ENCODE data around the gene C2CD3. TPM values are rescaled to one million over a fixed set of nuclear protein-coding genes. Genes with fewer than 3 reads are reported as not detected.
A peak's percentile ranks its signal among the peaks of the same experiment; 100 is the strongest.

Gene C2CD3, protein sequence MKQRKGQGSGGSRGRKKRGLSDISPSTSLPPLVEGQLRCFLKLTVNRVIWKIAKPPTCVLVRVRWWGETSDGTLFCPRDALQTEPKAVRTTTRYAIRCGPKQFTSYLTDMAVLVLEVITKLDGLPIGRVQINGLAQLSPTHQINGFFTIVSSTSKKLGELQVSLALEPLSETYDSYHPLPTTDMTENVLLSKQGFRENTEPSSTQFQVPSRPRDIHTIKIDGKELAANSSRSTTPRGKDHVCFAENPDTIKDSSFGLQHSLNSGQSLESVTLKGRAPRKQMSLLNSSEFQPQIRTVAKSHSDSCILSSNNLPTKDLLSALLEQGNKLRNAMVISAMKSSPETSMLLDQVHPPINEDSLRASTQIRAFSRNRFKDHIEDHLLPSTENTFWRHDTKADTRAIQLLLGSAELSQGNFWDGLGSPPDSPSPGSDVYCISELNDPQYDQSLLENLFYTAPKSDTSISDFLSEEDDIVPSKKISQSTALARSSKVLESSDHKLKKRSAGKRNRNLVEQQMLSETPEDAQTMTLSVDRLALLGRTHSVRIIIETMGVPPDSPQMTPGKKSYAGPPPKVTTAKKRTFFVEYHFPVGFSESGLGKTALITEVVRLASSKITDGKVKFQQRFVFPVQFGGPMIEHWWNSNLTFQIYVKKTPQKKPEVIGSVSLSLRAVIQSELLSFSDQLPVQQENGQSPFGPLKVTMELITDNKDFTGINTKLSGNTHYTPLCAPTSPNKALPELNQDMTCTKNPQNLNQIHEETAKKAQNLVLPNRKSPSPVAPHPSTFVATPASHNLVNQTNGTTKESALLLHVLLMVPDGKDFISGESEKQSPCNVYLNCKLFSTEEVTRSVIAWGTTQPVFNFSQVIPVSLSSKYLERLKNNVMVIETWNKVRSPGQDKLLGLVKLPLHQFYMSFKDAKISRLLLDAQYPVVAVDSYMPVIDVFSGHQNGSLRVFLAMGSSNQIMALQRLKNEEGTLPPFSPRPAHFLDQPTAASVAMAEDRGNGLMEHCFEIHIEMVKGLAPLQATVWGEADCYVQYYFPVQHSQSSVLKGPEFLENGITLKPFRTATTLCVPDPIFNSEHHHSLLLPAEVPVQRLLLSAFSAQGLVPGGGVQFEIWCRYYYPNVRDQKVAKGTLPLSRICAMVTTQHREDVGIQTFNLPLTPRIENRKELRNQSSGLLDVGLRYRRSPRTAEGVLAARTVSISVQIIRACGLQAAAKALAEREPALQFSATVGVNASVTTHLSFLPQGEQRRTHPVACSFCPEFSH (N-terminal part only)
- 27.5 and 31.3 TPM in 2 replicates for total RNA-seq (2014; rRNA removed; shearing (Covaris generic))

DNA sequence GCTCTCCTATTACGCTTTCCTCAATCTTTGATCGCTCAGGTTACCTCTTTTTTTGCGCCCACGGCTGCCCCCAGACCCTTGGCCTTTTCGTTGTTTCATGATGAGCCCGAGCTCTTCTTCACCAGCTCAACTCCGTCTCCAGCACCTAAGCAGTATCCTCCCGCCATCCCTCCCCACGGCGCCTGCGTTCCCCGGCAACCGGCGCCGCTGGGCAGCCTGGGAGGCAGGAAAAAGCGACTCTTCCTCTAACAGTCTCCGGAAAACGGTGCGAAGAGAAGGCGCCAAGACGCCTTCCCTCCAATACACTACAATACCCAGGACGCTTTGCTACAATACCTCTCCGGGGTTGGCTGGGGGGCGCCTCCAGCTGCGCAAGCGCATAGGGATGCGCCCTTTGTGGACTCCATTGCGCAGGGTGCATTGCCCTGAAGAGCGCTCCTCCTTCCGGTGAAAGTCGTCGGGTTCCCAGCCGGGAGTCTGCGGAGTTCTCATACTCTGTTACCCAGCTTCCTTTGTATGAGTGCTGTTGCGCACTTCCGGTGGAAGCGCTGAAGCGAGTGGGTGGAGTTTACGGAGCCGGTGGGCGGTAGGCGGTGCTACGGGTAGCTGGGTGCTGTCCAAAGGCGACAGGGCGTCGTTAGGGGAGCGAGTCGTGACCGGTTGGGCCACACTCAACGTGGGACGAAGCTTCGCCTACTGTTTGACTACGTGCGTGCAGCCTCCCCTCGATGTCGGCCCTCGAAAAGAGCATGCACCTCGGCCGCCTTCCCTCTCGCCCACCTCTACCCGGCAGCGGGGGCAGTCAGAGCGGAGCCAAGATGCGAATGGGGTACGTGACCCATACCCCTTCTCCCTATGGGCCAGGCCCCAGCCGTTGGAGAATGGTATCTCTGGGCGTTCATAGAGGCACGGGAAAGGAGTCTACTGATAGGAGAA lies at the start of gene C2CD3, which contains the start of gene PPME1:
Gene C2CD3, minus strand, starts transcription at position 309 of the 936 bp plus-strand sequence. Its CDS starts 210 bp downstream, at position 99.
Gene PPME1, plus strand, starts transcription at position 596 of the 936 bp plus-strand sequence. Its CDS starts 133 bp downstream, at position 729.
- peaks cover 6% of the 10 kb centered on the region; the same call in 1 of the 2 replicates for H3K4me1 ChIP-seq
- H3K27me3 ChIP-seq = no peaks in the 10 kb centered on the region
- peak within 1 kb of the TSS; percentile 77 for H3K4me3 ChIP-seq
- H3K9me3 ChIP-seq (replicated peaks) = no peaks in the 10 kb centered on the region
- H3K36me3 ChIP-seq = peaks cover 21% of the 10 kb centered on the region
- DNase-seq = peak; percentile 98 to 99
- H3K27ac ChIP-seq = peak within 1 kb of the TSS; percentile 50

DNA sequence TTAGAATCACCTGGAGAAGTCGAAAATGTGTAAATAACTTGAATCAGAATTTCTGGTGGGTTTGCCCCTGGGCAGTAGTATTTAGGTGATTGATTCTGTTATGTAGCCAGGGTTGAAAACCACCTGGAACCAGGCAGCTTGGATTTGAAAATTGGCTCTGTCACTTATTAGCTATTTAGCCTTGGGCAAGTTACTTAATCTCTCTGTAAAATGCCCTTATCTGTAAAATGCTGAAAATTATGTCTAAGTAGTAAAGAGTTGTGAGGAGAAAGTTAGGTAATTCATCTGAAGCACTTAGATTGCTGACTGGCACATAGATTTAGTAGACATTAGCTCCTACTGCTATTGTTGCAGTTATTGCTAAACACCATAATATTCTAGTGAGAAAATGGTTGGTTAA lies 49.6 kb upstream of the C2CD3 start:
- Histone ChIP-seq H3K36me3 (peaks cover 23% of the 10 kb centered on the region), H3K9me3 (replicated peaks) (no peaks in the 10 kb centered on the region), H3K27me3 (no peaks in the 10 kb centered on the region), H3K4me3 (no peak overlapping the region), H3K27ac (no peak overlapping the region), H3K4me1 (no peaks in the 10 kb centered on the region)
- DNase-seq = no peak

DNA sequence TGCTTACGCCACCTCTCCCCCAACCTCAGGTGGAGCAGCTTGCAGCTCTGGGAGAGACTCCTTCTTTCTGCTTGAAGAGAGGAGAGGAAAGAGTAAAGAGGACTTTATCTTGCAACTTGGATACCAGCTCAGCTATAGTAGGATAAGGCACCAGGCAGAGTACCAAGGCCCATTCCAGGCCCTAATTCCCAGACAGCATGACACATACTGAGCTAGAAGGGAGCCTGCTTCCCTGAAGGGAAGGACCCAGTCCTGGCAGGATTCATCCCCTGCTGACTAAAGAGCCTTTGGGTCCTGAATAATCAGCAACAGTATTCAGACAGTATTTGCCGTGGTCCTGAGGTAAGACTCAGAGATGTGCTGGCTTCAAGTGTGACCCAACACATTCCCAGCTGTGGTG lies 41.7 kb upstream of the C2CD3 start:
- Histone ChIP-seq H3K4me1 (no peaks in the 10 kb centered on the region), H3K9me3 (replicated peaks) (no peaks in the 10 kb centered on the region), H3K36me3 (peaks cover 42% of the 10 kb centered on the region), H3K4me3 (no peak overlapping the region), H3K27me3 (no peaks in the 10 kb centered on the region), H3K27ac (no peak overlapping the region)
- no peak for DNase-seq

DNA sequence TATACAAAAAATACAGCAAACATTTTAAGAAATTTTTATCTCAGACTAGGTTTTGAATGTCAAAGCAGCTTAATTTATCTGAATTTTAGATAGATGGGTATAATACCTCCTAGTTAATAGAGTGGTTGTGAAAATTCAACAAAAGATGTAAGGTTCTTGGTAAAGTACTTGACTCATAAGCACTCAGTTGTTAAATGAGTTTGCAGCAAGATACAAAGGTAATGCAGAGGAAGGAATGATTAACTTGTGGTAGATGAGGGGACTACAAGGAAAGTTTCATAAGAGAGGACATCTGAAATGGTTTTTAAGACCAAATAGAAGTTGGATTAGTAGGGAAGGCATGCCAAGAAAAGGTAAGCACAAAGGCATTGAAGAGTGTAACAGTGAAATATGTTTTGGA lies 37.7 kb upstream of the C2CD3 start:
- H3K27me3 ChIP-seq = no peaks in the 10 kb centered on the region
- peaks cover 42% of the 10 kb centered on the region for H3K36me3 ChIP-seq
- no peak overlapping the region for H3K27ac ChIP-seq
- DNase-seq = no peak
- H3K4me1 ChIP-seq = no peaks in the 10 kb centered on the region
- H3K9me3 ChIP-seq (replicated peaks) = no peaks in the 10 kb centered on the region
- H3K4me3 ChIP-seq = no peak overlapping the region

DNA sequence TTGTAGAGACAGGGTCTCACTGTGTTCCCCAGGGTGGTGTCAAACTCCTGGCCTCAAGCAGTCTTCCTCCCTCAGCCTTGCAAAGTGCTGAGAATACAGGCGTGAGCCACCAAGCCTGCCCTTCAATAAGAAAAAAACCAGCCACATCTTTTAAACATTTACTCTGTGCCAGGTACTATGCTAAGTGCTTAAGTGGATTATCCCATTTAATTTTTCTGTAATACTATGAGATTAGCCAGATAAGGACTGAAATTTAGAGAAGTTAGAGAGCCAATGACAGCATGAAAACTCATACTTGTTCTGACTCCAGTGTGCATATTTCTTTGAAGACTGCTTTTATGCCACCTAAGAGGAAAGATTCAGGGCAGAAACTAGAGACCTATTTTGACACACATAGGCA lies 35.9 kb upstream of the C2CD3 start:
- Histone ChIP-seq H3K36me3 (peaks cover 40% of the 10 kb centered on the region), H3K4me1 (no peaks in the 10 kb centered on the region), H3K27ac (no peak overlapping the region), H3K4me3 (no peak overlapping the region), H3K9me3 (replicated peaks) (no peaks in the 10 kb centered on the region), H3K27me3 (no peaks in the 10 kb centered on the region)
- no peak for DNase-seq

DNA sequence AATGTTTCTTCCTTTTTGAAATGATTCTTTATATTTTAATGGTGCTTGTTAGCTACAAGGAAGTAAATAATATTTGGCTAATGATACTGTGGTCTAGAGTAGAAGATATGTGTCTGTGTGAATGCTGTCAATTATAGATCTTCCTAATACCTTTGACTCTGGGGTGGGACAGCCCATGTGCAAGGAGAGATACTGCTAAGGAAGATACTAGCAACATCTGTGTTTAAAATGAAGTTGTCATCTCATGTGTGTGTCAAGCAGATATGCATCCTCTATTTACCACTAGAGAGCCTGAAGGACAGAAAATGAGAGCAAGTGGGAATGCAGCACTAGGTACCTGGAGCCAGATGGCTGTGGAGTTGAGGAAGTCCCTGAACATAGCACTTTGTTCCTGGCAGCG lies 34.4 kb upstream of the C2CD3 start:
- Histone ChIP-seq H3K27me3 (no peaks in the 10 kb centered on the region), H3K9me3 (replicated peaks) (no peaks in the 10 kb centered on the region), H3K4me1 (no peaks in the 10 kb centered on the region), H3K4me3 (no peak overlapping the region), H3K36me3 (peaks cover 36% of the 10 kb centered on the region), H3K27ac (no peak overlapping the region)
- no peak for DNase-seq

DNA sequence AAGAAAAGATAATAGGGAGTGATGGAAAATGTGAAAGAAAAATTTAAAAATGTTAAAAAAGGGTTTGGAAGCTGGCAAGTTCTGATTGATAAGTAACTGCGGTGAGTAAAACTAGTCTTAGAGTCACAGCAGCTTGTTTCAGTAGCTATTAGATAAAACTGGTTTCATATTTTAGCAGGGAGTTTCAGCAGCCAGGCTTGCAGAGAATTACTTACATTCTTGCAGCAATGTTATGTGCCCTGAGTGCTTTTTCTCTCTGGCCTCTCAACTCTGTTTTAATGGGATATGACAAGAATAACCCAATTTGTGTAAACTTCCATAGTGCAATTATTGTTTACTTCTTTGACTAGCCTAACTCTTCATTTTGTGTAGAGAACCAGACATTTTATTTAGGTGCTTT lies 33.9 kb upstream of the C2CD3 start:
- Histone ChIP-seq H3K4me1 (no peaks in the 10 kb centered on the region), H3K4me3 (no peak overlapping the region), H3K9me3 (replicated peaks) (no peaks in the 10 kb centered on the region), H3K27me3 (no peaks in the 10 kb centered on the region), H3K36me3 (peaks cover 37% of the 10 kb centered on the region), H3K27ac (no peak overlapping the region)
- no peak for DNase-seq

DNA sequence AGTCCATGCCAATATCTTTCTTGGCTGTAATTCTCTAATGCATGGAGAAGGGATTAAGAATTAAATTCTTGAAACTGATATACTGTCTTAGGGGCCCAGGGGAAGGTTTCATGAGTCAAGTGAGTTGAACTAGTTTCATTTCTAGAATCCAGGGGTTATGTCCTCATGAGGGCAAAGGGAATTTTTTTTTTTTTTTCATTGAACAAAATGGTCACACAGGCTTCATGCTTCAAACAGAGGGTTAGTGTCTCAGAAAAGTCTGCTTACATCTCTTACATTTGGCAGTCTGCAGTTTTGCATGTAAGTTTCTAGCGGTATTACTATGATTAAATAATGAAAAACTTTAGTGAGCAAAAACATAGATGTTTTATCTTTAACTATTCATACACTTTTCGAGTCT lies 33.2 kb upstream of the C2CD3 start:
- Histone ChIP-seq H3K4me3 (no peak overlapping the region), H3K4me1 (no peaks in the 10 kb centered on the region), H3K27ac (no peak overlapping the region), H3K27me3 (no peaks in the 10 kb centered on the region), H3K36me3 (peaks cover 34% of the 10 kb centered on the region), H3K9me3 (replicated peaks) (no peaks in the 10 kb centered on the region)
- no peak for DNase-seq

DNA sequence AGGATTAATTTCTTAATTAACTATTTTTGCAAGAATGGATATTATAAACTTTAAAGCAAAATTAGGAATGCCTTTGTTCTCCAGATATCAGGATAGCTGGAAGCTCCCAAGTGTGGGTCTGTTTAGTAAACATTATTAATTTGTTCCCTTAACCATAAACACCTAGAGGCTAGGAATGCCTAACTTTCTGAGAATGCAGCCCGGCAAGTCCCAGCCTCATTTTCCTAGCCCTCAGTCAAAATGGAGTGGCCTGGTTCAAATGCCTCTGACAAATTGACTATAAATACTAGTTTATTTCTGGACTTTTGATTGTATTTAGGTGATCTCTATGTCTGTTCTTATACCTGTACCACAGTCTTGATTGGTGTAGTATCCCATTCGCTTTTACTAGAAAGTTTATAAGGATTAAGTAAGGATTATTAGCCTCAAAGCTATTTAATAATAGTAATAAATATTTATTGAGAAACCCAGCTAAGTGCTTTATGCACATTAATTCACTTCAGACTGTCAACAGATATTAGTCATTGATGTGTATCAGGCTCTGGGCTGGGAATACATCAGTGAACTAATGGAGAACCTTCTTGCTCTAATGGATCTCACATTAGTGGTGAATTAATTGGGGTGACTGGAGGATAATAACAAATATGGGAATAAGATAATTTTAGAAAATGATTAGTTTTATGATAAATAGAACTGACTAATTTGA lies 26.1 kb upstream of the C2CD3 start:
- Histone ChIP-seq H3K4me1 (no peaks in the 10 kb centered on the region), H3K27me3 (no peaks in the 10 kb centered on the region), H3K36me3 (peaks cover 14% of the 10 kb centered on the region), H3K9me3 (replicated peaks) (peaks cover 10% of the 10 kb centered on the region), H3K4me3 (no peak overlapping the region), H3K27ac (no peak overlapping the region)
- DNase-seq = no peak

DNA sequence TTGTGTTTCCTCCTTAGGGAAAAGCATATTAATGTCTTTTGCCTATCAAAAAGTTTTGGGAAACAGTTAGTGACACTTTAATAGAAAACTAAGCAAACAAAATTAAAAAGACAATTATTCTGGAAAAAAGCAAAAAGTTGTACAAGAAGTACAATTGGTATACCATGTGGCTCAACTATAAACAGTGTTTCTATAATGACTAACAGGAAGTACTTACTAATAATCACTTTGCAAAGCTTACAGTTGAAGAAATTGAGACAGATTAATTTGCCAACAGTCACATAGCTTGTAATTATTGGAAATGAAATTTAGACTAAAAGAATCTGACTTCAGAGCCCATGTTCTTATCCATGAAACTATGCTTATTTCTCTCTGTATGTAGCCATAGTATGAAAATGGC lies 25.0 kb upstream of the C2CD3 start:
- no peaks in the 10 kb centered on the region for H3K27me3 ChIP-seq
- no peaks in the 10 kb centered on the region for H3K4me1 ChIP-seq
- H3K9me3 ChIP-seq (replicated peaks) = peaks cover 10% of the 10 kb centered on the region
- peaks cover 14% of the 10 kb centered on the region for H3K36me3 ChIP-seq
- H3K27ac ChIP-seq = no peak overlapping the region
- no peak for DNase-seq
- H3K4me3 ChIP-seq = no peak overlapping the region

DNA sequence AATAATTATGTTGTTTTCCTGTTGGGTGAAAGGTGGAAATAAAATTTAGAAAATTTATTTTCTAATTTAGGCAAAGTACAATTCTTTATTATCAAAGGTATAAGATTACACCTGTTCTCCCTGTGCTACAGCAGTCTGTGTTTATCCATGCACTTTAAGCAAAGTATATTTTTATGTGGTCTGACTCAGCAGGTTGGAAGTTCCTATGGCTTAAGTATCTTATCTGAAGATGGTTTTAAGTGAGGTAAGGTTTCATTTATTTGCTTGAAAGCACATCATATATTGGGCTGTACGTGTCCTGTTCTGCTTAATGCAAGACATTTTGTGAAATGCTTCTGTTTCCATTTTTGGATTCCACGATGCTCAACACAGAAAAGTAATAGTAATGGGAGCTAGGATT lies 14.9 kb upstream of the C2CD3 start:
- no peaks in the 10 kb centered on the region for H3K4me1 ChIP-seq
- no peaks in the 10 kb centered on the region for H3K27me3 ChIP-seq
- H3K36me3 ChIP-seq = peaks cover 16% of the 10 kb centered on the region
- DNase-seq = no peak
- no peak overlapping the region for H3K4me3 ChIP-seq
- H3K9me3 ChIP-seq (replicated peaks) = no peaks in the 10 kb centered on the region
- no peak overlapping the region for H3K27ac ChIP-seq

DNA sequence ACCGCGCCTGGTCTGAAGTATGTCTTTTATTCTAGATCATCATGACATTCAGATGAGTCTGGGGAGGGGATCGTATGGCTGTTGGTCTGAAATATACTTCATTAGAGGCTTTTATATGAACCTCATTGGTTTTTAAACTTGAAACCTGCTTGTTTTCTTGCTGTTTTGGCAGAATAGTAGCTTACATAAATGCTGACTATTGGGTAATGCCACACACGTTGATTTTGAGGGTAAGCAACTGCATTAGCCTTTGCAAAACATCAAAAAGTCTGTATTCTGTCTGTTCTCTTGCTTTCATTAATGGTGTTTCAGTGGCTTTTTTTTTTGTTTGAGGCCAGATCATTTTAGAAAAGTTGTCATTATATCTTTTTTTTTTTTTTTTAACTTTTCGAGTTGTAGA lies 14.5 kb upstream of the C2CD3 start:
- no peaks in the 10 kb centered on the region for H3K27me3 ChIP-seq
- H3K36me3 ChIP-seq = peaks cover 16% of the 10 kb centered on the region
- H3K9me3 ChIP-seq (replicated peaks) = no peaks in the 10 kb centered on the region
- no peak for DNase-seq
- H3K27ac ChIP-seq = no peak overlapping the region
- no peaks in the 10 kb centered on the region for H3K4me1 ChIP-seq
- no peak overlapping the region for H3K4me3 ChIP-seq

DNA sequence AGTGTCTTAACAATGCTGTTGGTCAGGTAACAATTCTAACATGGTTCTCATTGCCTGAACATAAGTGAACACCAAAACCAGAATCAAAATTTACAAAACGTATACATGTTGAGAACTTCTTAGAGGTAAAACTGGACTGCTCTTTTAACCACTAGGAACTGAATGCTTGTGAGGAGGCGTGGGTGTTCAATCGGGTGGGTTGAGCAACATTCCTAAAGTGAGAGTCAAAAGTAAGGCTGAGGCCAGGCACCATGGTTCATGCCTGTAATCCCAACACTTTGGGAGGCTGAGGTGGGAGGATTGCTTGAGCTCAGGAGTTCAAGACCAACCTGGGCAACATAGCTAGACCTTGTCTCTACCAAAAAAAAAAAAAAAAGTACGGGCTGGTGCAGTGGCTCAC lies 11.8 kb upstream of the C2CD3 start:
- Histone ChIP-seq H3K4me3 (no peak overlapping the region), H3K36me3 (peaks cover 6% of the 10 kb centered on the region), H3K9me3 (replicated peaks) (no peaks in the 10 kb centered on the region), H3K4me1 (no peaks in the 10 kb centered on the region), H3K27ac (no peak overlapping the region), H3K27me3 (no peaks in the 10 kb centered on the region)
- no peak for DNase-seq
